H9 (cell line): Measurements from ENCODE around the gene WASHC3. TPM values are rescaled to one million over a fixed set of nuclear protein-coding genes. Genes with fewer than 3 reads are reported as not detected.
"Not testable (repeated sequence)": the region's sequence is repeated elsewhere in the genome, so short reads cannot be mapped to it uniquely, and the experiment has no call there.

Experiments used
- DNase-seq: peaks from one replicate; pipeline ENCODE4 v3.0.0-alpha.2; 2017
- H2AFZ ChIP-seq: one replicate; pipeline ENCODE4 v1.6.1; 2013; ENCODE audit warnings: mild to moderate bottlenecking, low read length, control low read depth, moderate library complexity
- H2AK5ac ChIP-seq: 2 replicates; pipeline ENCODE4 v1.6.1; 2013; ENCODE audit warnings: low read length, control low read depth, mixed read lengths; ENCODE audit not compliant: insufficient read length
- H2BK120ac ChIP-seq: one replicate; pipeline ENCODE4 v1.6.1; 2013; ENCODE audit warnings: low read depth, mild to moderate bottlenecking, low read length, control low read depth, inconsistent platforms; ENCODE audit not compliant: poor library complexity, severe bottlenecking
- H2BK12ac ChIP-seq: 2 replicates; pipeline ENCODE4 v1.6.1; 2013; ENCODE audit warnings: low read length, control low read depth, mixed read lengths, low read depth; ENCODE audit not compliant: insufficient read length
- H2BK15ac ChIP-seq: 2 replicates; pipeline ENCODE4 v1.6.1; 2013; ENCODE audit warnings: low read depth, low read length, control low read depth
- H2BK20ac ChIP-seq: one replicate; pipeline ENCODE4 v1.6.1; 2013; ENCODE audit warnings: low read depth, mild to moderate bottlenecking, low read length, control low read depth, inconsistent platforms; ENCODE audit not compliant: poor library complexity, severe bottlenecking
- H2BK5ac ChIP-seq: 2 replicates; pipeline ENCODE4 v1.6.1; 2013; ENCODE audit warnings: low read length, control low read depth, mixed read lengths; ENCODE audit not compliant: insufficient read length
- H3K14ac ChIP-seq: 2 replicates; pipeline ENCODE4 v1.6.1; 2013; ENCODE audit warnings: low read length, control low read depth; ENCODE audit not compliant: insufficient read depth
- H3K18ac ChIP-seq: 2 replicates; pipeline ENCODE4 v1.6.1; 2013; ENCODE audit warnings: low read depth, mild to moderate bottlenecking, mixed read lengths, low read length, control low read depth; ENCODE audit not compliant: insufficient read length
- H3K23ac ChIP-seq: 2 replicates; pipeline ENCODE4 v1.6.1; 2013; ENCODE audit warnings: low read length, control low read depth, mixed read lengths, low read depth; ENCODE audit not compliant: insufficient read length
- H3K23me2 ChIP-seq: 2 replicates; pipeline ENCODE4 v1.6.1; 2013; ENCODE audit warnings: low read depth, mild to moderate bottlenecking, mixed read lengths, low read length, control low read depth; ENCODE audit not compliant: insufficient read length, poor library complexity, severe bottlenecking
- H3K27ac ChIP-seq: 2 replicates; pipeline ENCODE4 v1.5.1; 2013; ENCODE audit warnings: low read length, control low read depth, mixed read lengths, low read depth; ENCODE audit not compliant: insufficient read length
- H3K27me3 ChIP-seq: 2 replicates; pipeline ENCODE4 v1.6.1; 2013; ENCODE audit warnings: low read length, control low read depth, inconsistent platforms; ENCODE audit not compliant: insufficient read depth
- H3K4ac ChIP-seq: 2 replicates; pipeline ENCODE4 v1.6.1; 2013; ENCODE audit warnings: low read depth, mild to moderate bottlenecking, control low read depth, inconsistent platforms, low read length, moderate library complexity
- H3K4me1 ChIP-seq: 2 replicates; pipeline ENCODE4 v1.6.1; 2013; ENCODE audit warnings: low read length, control low read depth, inconsistent platforms; ENCODE audit not compliant: insufficient read depth
- H3K4me2 ChIP-seq: 2 replicates; pipeline ENCODE4 v1.6.1; 2013; ENCODE audit warnings: low read length, control low read depth, mixed read lengths; ENCODE audit not compliant: insufficient read length, insufficient read depth
- H3K56ac ChIP-seq: 2 replicates; pipeline ENCODE4 v1.6.1; 2013; ENCODE audit warnings: low read depth, mild to moderate bottlenecking, mixed read lengths, low read length, control low read depth; ENCODE audit not compliant: insufficient read length
- H3K79me1 ChIP-seq: 2 replicates; pipeline ENCODE4 v1.6.1; 2013; ENCODE audit warnings: low read depth, mild to moderate bottlenecking, moderate library complexity, low read length, control low read depth, inconsistent platforms; ENCODE audit not compliant: insufficient read depth, poor library complexity, severe bottlenecking
- H3K79me2 ChIP-seq: 2 replicates; pipeline ENCODE4 v1.6.1; 2013; ENCODE audit warnings: low read length, control low read depth, inconsistent platforms; ENCODE audit not compliant: insufficient read depth
- H3K9ac ChIP-seq: 2 replicates; pipeline ENCODE4 v1.6.1; 2013; ENCODE audit warnings: low read length, control low read depth, mixed read lengths; ENCODE audit not compliant: insufficient read length; ENCODE audit errors: extremely low read depth
- H3K9me3 ChIP-seq: one replicate; pipeline ENCODE4 v1.6.1; 2013; ENCODE audit warnings: low read depth, low read length, inconsistent platforms; ENCODE audit not compliant: control insufficient read depth
- H3T11ph ChIP-seq: one replicate; pipeline ENCODE4 v1.6.1; 2013; ENCODE audit warnings: mild to moderate bottlenecking, low read length, control low read depth, inconsistent platforms
- H4K20me1 ChIP-seq: one replicate; pipeline ENCODE4 v1.6.1; 2013; ENCODE audit not compliant: control insufficient read depth, insufficient read length, insufficient read depth
- H4K5ac ChIP-seq: 2 replicates; pipeline ENCODE4 v1.6.1; 2013; ENCODE audit warnings: low read depth, mild to moderate bottlenecking, mixed read lengths, low read length, control low read depth; ENCODE audit not compliant: insufficient read length
- H4K8ac ChIP-seq: replicated peaks from 2 replicates; pipeline ENCODE4 v1.6.1; 2013; ENCODE audit warnings: low read length, control low read depth, mixed read lengths, low read depth; ENCODE audit not compliant: insufficient read length
- H4K91ac ChIP-seq: 2 replicates; pipeline ENCODE4 v1.6.1; 2013; ENCODE audit warnings: low read depth, mild to moderate bottlenecking, moderate library complexity, mixed read lengths, low read length, control low read depth; ENCODE audit not compliant: insufficient read length
- H3K27ac Mint-ChIP-seq, 3 experiments: 2 replicates in 2 of 3; 3 replicates in 1 of 3; pipeline ENCODE4 v1.8.0; 2020 to 2021; ENCODE audit warnings: mixed read lengths in 3 of 3, mild to moderate bottlenecking in 1 of 3, moderate library complexity in 1 of 3
- H3K27me3 Mint-ChIP-seq: 2 replicates; pipeline ENCODE4 v1.8.0; 2021; ENCODE audit warnings: low read depth, mild to moderate bottlenecking, moderate library complexity, mixed read lengths
- H3K36me3 Mint-ChIP-seq, 3 experiments: 2 replicates in 2 of 3; 3 replicates in 1 of 3; pipeline ENCODE4 v1.8.0; 2020 to 2021; ENCODE audit warnings: low read depth in 3 of 3, mixed read lengths in 3 of 3; ENCODE audit not compliant: insufficient read depth in 1 of 3
- H3K4me1 Mint-ChIP-seq, 2 experiments: 2 replicates each; pipeline ENCODE4 v1.8.0; 2020; ENCODE audit warnings: mixed read lengths in 2 of 2
- H3K4me3 Mint-ChIP-seq, 2 experiments: 2 replicates in 1 of 2; 3 replicates in 1 of 2; pipeline ENCODE4 v1.8.0; 2020 to 2021; ENCODE audit warnings: mild to moderate bottlenecking in 2 of 2, mixed read lengths in 2 of 2, moderate library complexity in 1 of 2
- H3K9me3 Mint-ChIP-seq, 2 experiments: 2 replicates in 1 of 2; 3 replicates in 1 of 2; pipeline ENCODE4 v1.8.0; 2020; ENCODE audit warnings: mild to moderate bottlenecking in 2 of 2, mixed read lengths in 2 of 2, moderate library complexity in 1 of 2
- CTCF ChIP-seq: fragments of 200-600 bp; sonication (generic); conservative IDR thresholded peaks from 3 replicates; pipeline ENCODE4 v1.8.0; 2021; ENCODE audit warnings: antibody characterized with exemption, mild to moderate bottlenecking
- WGBS: extraction: QIAGEN DNeasy Blood & Tissue Kit; methylation state at CpG from one replicate; pipeline ENCODE4 v1.1.7; 2013; ENCODE audit warnings: missing lambda C conversion rate, low lambda C conversion rate, mixed read lengths; ENCODE audit not compliant: insufficient read length; ENCODE audit errors: extremely low coverage; 5-methylcytosine and 5-hydroxymethylcytosine counted together
- total RNA-seq: library from RNA; stranded (reverse); gene quantifications from 2 replicates; pipeline ENCODE4 v1.2.1, GENCODE V29; 2021

WASHC3 gene
- total RNA-seq, 1 experiment from 2014 or later: 14.1 TPM

- H3K36me3 Mint-ChIP-seq: peaks cover 15 to 41% (median 37%) of the 10 kb centered on the region in 3 experiments
These were observed 31.5 kb upstream of the WASHC3 start for GRCh38 chr12:102093319-102093718.

DNA sequence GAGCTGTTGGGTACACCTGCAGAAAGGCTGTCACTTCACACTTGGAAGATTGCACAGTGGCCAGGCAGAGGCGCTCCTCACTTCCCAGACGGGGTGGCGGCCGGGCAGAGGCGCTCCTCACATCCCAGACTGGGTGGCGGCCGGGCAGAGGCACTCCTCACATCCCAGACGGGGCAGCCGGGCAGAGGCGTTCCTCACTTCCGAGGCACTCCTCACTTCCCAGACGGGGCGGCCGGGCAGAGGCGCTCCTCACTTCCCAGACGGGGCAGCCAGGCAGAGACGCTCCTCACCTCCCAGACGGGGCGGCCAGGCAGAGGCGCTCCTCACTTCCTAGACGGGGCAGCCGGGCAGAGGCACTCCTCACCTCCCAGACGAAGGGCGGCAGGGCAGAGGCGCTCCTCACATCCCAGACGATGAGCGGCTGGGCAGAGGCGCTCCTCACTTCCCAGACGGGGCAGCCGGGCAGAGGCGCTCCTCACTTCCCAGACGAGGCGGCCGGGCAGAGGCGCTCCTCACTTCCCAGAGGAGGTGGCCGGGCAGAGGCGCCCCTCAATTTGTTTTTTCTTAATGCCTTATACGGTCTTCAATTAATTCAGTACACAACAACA, 27.5 kb upstream of the WASHC3 start:
- H3K27ac ChIP-seq, H2BK20ac ChIP-seq, H2AK5ac ChIP-seq, H3K56ac ChIP-seq, H3K9ac ChIP-seq, H2BK15ac ChIP-seq, H3K23ac ChIP-seq, H4K91ac ChIP-seq, H2BK120ac ChIP-seq, H4K20me1 ChIP-seq, H3K18ac ChIP-seq, H3K4ac ChIP-seq, H3K4me2 ChIP-seq, H3K4me1 ChIP-seq, H3K27ac Mint-ChIP-seq, H3K27me3 ChIP-seq, H2BK12ac ChIP-seq, H4K5ac ChIP-seq, H2BK5ac ChIP-seq, H3K79me2 ChIP-seq, H4K8ac ChIP-seq, DNase-seq, H2AFZ ChIP-seq, H3K4me3 Mint-ChIP-seq, H3T11ph ChIP-seq, H3K9me3 ChIP-seq, H3K14ac ChIP-seq, H3K23me2 ChIP-seq, H3K79me1 ChIP-seq, H3K4me1 Mint-ChIP-seq, H3K27me3 Mint-ChIP-seq: not testable (repeated sequence)
- peaks cover 10 to 11% of the 10 kb centered on the region in 2 experiments for H3K9me3 Mint-ChIP-seq
- H3K36me3 Mint-ChIP-seq: peaks cover 17 to 43% (median 39%) of the 10 kb centered on the region in 3 experiments
- no CpG with 5 or more reads among the region's 38 CpGs for WGBS

More at GRCh38 chr12:102093319-102093718, 31.5 kb upstream of the WASHC3 start:
- no peak overlapping the region for H4K5ac ChIP-seq
- no peaks in the 10 kb centered on the region for H3K79me2 ChIP-seq
- H3K9me3 ChIP-seq: no peaks in the 10 kb centered on the region
- no peak overlapping the region for H3K9ac ChIP-seq
- no peaks in the 10 kb centered on the region for H3K23me2 ChIP-seq
- no peaks in the 10 kb centered on the region for H3K79me1 ChIP-seq
- no peak overlapping the region for H3K23ac ChIP-seq
- no peaks in the 10 kb centered on the region for H3K4me1 ChIP-seq
- H2BK15ac ChIP-seq: no peak overlapping the region
- no peak overlapping the region for H3K4me2 ChIP-seq
- Mint-ChIP-seq H3K9me3 (peaks cover 10 to 11% of the 10 kb centered on the region in 2 experiments), H3K27me3 (no peaks in the 10 kb centered on the region), H3K27ac (no peak overlapping the region), H3K4me3 (no peak overlapping the region), H3K4me1 (no peaks in the 10 kb centered on the region)
- H2BK120ac ChIP-seq: no peak overlapping the region
- TF ChIP-seq CTCF: no peak
- H4K8ac ChIP-seq: no peak overlapping the region
- H3K27me3 ChIP-seq: no peaks in the 10 kb centered on the region
- no peak overlapping the region for H2BK5ac ChIP-seq
- H3T11ph ChIP-seq: no peak overlapping the region
- H3K56ac ChIP-seq: no peak overlapping the region
- no peak overlapping the region for H4K91ac ChIP-seq
- no peak overlapping the region for H2BK12ac ChIP-seq
- no peak overlapping the region for H3K4ac ChIP-seq
- no peak overlapping the region for H2AK5ac ChIP-seq
- H2BK20ac ChIP-seq: no peak overlapping the region
- H3K18ac ChIP-seq: no peak overlapping the region
- no peak for DNase-seq
- no peak overlapping the region for H3K14ac ChIP-seq
- no peak overlapping the region for H2AFZ ChIP-seq
- no peak overlapping the region for H3K27ac ChIP-seq
- H4K20me1 ChIP-seq: no peaks in the 10 kb centered on the region
